HG02588 (cell line): ENCODE results near the gene SARS1.
"Not testable (repeated sequence)": the region's sequence is repeated elsewhere in the genome, so short reads cannot be mapped to it uniquely, and the experiment has no call there.

Experiments
- ATAC-seq: cut with Tn5 transposase; IDR thresholded peaks from one replicate; pipeline ENCODE4 v1.9.1; 2021; ENCODE audit warnings: mild to moderate bottlenecking, moderate library complexity; ENCODE audit not compliant: unreplicated experiment

Gene SARS1

DNA sequence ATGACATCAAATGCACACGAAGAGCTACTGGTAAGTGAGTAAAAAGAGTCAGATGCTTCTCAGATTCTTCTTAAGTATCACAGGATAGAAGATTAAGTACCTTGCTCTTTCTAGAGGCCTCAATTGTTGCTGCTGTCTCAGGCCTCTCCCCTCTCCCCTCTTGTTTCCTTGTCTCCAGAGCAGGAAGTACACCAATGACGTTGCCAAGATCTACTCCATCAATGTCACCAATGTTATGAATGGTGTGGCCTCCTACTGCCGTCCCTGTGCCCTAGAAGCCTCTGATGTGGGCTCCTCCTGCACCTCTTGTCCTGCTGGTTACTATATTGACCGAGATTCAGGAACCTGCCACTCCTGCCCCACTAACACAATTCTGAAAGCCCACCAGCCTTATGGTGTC is 21.3 kb upstream of the SARS1 start:
- no peak for ATAC-seq

DNA sequence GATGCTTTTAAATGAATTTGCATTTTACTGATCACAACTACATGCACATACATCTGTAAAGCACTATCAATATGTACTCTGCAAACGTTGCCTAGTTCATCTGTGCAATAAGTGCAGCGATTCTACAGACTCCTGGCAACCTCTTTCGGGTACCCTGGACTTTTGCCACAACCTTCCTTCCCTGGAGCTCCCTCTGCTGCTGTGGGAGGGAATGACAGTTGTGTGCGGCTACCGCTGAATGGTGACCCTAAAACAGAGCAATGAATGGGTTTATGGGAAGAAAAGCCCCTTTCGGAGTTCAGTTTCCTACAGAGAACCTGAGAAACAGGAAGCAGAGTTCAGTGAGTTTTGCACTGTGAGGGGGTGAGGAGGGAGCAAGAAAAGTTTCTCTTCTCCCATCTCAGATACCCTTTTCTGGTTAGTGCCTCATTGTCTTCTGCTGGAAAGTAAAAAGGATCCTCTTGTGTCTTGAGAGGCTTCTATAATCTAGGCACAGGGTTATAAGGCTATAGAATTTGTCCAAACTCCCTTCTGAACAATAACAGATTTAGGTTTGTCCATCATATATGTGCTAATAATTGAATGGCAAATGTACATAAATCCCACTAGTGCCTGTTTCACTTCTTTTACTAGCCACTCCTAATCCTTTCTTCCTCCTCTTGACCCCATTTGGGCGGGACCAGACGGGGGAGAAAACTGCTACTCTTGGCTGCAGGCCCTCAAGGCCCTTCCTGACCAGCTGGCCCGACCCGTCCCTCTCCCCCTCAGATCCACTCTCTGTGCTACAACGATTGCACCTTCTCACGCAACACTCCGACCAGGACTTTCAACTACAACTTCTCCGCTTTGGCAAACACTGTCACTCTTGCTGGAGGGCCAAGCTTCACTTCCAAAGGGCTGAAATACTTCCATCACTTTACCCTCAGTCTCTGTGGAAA is 19.8 kb upstream of the SARS1 start:
- no peak for ATAC-seq

DNA sequence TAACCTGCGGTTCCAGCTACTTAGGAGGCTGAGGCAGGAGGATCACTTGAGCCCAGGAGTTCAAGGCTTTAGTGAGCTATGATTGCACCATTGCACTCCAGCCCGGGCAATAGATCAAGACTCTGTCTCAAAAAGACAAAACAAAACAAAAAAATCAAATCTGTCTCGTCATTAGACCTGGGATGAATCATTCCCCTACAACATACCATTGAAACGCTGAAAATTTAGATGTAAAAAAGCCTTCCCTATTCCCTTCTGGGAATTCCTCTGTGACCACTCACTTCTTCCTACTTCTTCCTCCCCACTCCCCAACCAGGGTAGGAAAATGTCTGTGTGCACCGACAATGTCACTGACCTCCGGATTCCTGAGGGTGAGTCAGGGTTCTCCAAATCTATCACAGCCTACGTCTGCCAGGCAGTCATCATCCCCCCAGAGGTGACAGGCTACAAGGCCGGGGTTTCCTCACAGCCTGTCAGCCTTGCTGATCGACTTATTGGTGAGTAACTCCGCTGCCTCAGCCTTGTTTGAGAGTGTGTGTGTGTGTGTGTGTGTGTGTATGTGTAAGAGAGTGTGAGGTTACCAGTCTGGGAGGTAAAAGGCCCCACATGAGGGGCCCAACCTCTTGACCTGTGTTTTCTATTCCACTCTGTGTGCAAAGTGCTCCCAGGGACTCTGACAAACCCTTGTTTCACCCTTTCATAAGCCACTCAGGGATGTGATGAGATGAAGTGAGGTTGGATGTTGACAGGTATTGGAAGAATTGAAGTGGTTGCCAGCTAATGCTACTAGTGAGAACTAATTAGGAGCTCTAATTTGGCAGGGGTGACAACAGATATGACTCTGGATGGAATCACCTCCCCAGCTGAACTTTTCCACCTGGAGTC is 16.3 kb upstream of the SARS1 start:
- no peak for ATAC-seq

DNA sequence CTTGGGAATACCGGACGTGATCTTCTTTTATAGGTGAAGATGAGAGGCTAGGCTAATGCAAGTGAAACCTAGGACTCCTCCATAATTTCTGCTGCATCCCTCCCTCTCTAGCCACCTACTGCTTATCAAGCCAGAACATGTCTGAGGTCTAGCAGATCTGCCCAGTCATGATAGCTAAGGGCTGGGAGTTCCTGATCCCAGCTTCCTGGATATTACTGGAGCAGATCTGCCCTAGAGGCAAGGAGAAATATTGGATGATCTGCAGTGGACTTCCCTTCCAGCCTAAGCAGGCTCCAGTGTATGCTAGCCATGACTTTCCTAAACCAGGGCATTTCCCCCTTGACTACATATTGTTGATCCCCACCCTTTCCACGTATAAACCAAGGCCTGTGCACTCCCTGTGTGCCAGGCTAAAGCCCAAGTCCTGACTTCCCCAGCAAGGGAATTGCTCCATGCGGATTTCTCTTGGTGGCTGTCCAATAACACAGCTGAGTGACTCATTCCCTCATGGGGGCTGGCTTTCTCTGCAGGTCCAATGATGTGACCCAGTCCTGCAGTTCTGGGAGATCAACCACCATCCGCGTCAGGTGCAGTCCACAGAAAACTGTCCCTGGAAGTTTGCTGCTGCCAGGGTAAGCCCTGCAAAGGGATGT is 15.5 kb upstream of the SARS1 start:
- ATAC-seq: no peak

DNA sequence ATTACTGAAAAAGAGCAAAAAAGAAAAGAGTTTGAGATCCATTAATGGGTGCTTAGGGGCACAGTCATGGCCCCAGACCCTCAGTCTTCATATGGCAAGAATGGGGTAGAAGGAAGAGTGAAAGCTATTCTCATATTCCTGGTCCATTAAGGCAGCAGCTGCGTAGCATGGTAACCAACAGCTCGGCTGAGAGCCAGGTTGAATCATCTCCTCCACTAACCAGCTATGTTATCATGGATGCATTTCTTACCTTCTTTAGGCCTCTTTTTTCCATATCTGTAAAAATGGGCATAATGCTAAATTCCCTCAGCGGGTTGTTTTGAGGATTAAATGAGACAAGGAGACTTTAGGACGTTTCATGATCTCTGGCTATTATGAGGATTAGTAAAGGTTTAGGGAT is 15.0 kb upstream of the SARS1 start:
- ATAC-seq: no peak

DNA sequence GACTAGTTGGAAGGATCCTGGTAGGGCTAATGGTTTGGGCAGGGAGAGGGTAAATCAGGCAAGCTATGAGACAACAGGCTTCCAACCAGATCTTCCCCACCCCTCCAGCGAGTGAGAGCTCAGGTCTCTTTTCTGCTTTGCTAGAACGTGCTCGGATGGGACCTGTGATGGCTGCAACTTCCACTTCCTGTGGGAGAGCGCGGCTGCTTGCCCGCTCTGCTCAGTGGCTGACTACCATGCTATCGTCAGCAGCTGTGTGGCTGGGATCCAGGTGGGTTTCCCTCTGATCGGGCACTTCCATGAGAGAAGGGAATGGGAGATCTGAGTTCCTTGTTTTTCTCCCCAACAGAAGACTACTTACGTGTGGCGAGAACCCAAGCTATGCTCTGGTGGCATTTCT is 14.0 kb upstream of the SARS1 start:
- ATAC-seq: no peak

DNA sequence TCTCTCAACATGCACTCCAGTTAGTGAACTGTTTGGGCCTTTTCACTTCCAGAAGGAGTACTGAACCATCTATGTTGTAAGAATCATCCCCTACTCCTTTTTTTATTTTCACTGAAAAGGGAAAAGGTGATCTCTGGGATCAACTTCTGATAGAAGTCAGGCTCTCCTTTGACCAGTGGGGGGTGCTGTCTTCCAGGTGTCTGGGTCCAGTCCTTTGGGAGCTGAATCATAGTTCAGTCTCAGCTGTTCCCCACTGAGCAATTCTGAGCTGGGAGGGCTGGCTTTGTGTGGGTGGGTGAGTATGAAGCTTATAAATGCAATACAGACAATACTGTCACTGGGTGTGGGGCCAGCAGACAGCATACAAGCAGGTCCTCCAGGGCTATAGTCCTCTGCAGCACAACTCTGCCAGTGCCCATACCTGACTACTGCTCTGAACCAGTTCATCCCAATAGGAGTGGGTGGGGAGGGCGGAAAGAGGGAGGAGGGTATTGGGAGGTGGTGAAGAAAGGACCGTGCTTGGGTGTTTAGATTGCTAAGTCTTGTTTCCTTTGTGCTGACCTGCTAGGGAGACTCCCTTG is 12.5 kb upstream of the SARS1 start:
- ATAC-seq: no peak

DNA sequence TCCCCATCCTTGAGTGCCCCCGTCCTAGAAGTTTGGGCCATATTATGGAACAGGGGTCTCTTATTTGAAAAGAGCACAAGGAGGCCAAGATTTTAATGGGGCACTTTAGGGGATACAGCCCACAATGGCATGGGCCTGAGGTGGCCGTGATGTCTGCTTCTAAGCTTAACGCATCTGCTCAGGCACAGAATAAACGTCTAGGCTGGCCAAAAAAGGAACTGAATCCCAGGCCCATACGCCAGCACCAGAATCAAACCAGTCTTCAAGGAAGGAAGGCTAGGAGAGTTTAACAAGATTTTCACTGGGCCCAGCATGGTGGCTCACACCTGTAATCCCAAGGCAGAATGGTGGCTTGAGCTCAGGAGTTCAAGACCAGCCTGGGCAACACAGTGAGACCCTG is 9.2 kb upstream of the SARS1 start:
- no peak for ATAC-seq

DNA sequence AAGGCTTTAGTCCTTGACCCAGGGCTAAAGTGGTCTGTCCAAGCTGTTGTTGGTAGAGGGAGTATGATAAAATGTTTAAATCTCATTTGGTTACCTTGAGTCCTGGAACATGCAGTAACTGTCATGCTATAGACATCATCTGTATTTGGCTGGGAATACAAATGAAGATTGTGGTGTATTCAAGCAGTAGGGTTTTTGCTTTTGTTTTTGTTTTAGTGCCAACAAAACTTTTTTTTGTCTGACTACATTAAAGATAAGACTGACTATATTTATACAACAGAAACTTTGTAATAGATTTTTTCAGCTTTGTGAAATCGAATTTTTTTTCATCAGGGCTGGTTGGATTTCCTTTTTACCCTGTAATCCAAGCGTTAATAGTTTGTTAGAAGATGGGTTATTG is 7.4 kb upstream of the SARS1 start:
- no peak for ATAC-seq

DNA sequence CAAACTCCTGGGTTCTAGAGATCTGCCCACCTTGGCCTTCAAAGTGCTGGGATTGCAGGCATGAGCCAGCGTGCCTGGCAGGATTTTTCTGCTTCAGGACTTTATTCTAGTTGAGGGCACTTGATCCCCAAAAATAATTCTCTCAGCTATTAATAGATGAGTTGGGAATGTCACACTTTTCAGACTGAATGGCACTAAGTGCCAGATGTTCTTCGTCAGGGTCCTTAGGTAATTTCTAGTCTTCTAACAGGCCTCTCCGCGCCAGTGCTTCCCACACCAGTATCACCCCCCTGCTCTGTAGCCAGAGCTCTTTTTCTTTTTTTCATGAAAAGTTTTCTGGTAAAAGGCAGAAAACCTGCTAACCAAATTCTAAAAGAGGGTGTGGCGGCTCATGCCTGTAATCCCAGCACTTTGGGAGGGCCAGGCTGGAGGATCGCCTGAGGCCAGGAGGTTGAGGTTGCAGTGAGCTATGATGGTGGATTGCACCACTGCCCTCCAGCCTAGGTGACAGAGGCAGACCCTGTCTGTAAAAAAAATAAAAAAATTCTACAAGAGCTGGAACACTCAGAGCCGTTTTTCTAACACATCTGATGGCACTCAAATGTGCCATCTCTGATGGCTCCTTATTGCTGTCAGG is 6.1 kb upstream of the SARS1 start:
- no peak for ATAC-seq

DNA sequence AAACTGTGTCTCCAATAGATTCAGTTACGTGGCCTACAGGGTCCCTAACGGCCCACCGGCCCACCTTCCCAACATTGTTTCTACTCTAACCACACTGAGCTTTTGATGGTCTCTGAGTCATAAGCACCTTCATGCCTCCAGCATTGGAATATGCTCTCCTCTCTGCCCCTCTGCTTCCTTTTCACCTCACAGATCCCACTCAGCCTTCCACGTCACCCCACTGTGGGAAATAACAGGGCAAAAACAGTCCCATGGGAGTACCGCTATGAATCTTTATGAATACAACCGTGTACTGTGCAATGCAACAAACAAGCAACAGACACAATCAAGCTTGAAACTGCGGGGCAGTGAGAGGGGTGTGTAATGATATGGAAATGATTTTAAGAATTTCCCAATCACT is 5.3 kb upstream of the SARS1 start:
- ATAC-seq: no peak

DNA sequence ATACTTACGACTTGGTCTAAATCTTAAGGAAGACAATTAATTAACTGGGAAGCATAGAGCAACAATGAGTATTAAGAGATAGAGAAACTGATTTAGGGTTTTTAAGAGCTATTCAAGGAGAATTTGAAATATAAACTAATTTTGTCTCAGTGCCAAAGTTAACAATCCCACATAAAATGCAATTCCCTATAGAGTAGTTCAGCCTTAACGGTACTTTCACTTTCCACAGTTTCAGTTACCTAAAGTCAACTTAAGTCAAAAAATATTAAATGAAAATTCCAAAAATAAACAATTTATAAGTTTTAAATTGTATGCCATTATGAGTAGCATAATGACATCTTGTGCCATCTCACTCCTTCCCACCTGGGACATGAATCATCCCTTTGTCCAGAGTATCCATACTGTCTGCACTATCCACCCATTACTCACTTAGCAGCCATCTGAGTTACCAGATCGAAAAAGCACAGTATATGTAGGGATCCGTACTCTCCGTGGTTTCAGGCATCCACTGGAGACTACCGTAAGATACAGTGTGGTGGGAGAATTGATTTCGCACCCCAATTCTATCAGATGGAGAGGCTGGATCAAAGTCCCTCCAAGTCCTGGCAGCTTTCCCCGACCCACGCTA is 4.8 kb upstream of the SARS1 start:
- no peak for ATAC-seq

DNA sequence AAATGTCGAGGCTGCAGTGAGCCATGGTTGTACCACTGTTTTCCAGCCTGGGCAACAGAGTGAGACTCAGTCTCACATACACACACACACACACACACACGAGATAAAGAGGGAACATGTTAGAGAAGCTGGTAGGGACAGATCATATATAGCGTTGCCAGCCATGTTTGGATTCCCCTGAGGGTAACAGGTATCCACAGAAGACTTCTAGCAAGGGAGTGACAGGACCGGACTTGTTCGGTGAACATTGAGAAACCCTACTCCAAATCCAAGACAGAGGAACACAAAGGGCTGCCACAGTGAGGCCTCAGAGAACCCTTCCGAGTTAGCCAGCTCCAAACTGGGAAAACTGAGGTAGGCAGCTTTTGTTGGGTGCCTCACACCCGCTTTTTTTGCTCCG is 3.7 kb upstream of the SARS1 start:
- no peak for ATAC-seq

DNA sequence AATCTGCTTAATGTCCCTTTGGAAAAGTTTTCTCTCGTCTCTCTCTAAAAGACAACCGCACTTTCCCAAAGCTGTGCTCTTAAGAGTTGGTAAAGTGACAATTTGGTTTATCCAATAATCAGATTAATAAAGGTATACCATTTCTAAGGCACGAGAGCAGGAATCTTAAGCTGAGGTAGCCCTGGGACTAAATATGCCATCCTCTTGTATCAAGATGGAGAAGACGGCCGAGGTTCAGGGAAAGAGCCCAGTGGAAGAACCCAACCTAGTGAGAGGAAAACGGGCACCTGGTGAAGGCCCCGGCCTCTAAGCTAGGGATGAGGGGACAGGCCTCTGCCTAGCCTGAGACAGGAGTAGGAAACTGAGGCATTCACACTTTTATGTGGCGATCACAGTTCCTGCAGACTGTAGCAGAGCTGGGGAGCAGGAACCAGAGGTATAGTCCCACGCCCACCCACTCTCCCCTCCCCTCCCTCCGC is 334 bp upstream of the SARS1 start:
- no peak for ATAC-seq

DNA sequence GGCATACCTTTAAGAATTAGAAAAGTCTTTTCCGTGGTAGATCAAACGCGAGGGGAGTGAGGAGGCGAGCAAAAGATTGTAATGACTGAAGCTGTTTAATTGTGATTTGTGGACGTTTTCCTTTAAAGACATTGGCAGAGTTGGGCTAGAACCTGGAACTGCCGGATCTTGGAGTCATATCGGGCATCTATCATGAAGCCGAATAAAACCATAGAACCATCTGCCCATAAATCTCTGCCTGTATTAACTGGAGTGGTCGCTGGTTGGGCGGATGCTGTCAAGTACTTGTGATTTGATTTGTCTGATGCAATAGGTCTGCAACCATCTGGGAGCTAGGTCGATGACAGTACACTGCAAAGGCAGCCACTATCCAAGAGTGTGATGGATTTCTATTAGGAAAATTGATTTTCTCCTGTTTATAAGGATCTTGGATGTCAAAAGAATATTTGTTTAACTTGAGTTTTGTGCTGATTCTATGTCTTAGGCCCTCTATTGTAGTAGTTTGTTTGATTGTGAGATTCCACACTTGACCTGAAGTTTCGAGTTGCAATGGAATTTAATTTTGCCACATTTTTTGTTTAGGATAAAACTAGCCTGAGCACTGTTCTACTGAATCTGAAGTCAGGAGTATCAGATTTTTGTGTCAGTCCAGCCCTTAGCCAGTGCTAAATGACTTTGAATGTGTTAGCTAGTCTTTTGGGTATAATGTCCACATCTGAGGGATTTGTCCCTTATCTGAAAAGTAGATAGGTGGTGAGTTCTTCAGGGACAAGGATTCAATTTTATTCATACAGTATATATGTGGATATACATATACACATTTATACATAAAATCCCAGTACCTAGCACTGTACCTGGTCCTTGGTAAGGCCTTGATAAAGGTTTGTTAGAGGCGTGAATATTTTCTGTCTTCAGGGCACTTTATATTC is 1.2 kb downstream of the SARS1 start:
- ATAC-seq: no peak

DNA sequence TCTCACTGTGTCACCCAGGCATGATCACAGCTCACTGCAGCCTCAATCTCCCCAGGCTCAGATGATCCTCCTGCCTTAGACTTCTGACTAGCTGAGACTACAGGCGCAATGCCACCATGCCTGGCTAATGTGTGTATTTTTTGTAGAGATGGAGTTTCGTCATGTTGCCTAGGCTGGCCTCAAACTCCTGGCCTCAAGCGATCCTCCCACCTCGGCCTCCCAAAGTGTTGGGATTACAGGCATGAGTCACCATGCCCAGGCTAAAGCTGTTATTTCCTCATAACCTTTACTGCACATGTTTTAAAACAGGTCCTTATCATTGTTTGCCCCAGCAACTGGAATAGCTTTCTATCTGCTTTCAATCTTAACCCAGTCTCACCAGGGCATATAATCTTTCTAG is 2.9 kb downstream of the SARS1 start:
- no peak for ATAC-seq

DNA sequence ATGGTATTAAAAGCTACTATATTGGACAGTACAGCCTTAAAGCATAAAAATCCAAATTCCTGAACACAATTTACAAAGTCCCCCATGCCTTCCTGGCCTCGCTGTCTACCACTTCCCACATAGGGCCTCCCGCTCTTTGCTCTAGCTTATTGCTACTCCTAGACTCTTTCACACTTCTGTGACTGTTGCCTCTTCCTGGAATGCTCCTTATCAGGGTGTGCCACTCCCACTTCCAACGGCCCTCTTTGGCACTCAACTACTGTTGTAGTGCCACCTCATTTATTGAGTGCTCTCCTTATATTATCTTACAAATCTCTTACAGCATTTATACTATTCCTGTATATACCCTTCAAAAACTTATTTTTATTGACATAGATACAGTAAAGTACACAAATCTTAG is 4.8 kb downstream of the SARS1 start:
- ATAC-seq: no peak

DNA sequence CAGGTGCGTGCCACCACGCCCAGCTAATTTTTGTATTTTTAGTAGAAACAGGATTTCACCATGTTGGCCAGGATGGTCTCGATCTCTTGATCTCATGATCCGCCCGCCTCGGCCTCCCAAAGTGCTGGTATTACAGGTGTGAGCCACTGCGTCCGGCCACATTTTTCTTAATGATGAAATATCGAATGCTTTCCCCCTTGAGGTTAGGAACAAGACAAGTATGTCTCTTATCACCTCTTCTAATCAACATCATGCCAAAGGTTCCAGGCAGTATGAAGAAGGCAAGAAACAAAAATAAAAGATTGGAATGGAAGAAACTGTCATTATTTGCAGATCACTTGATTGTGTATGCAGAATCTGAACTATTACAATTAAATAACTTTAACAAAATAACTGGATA is 7.5 kb downstream of the SARS1 start:
- ATAC-seq: not testable (repeated sequence)

DNA sequence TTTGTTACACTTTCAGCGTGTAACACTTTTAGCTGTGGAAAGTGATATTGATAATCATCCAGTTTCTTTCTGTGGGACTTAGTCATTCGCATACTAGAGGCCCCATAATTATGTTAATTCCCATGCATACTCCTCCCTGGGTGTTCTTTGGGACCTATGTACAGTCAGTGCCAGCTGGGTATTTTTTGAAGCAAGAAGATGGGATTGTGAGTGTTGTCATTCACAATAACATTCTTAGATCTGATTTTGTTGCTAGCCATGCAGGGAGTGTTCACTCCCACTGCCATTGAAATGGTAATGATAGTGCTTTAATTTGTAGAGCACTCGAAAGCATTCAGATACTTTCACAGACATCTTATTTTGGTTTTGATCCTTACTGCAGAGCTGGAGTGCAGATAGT is 11.6 kb downstream of the SARS1 start:
- no peak for ATAC-seq
